Chondrocyte (in vitro differentiated cells): ENCODE measurements around the gene TST. TPM values are rescaled to one million over a fixed set of nuclear protein-coding genes. Genes with fewer than 3 reads are reported as not detected.

Experiments
- DNase-seq: peaks from one replicate; pipeline ENCODE4 v3.0.0; 2021; ENCODE audit warnings: mixed read lengths, low spot score
- H3K27ac Mint-ChIP-seq: one replicate; pipeline ENCODE4 v1.8.0; 2021; ENCODE audit warnings: mild to moderate bottlenecking, moderate library complexity, mixed read lengths; ENCODE audit not compliant: unreplicated experiment
- H3K27me3 Mint-ChIP-seq: 2 replicates; pipeline ENCODE4 v1.8.0; 2021; ENCODE audit warnings: low read depth, mixed read lengths
- H3K36me3 Mint-ChIP-seq: 2 replicates; pipeline ENCODE4 v1.8.0; 2021; ENCODE audit warnings: low read depth, mixed read lengths
- H3K4me1 Mint-ChIP-seq: 2 replicates; pipeline ENCODE4 v1.8.0; 2021; ENCODE audit warnings: low read depth, mild to moderate bottlenecking, mixed read lengths
- H3K4me3 Mint-ChIP-seq: one replicate; pipeline ENCODE4 v1.8.0; 2021; ENCODE audit warnings: mild to moderate bottlenecking, moderate library complexity, mixed read lengths; ENCODE audit not compliant: unreplicated experiment
- H3K9me3 Mint-ChIP-seq: 2 replicates; pipeline ENCODE4 v1.8.0; 2021; ENCODE audit warnings: low read depth, mixed read lengths
- CTCF ChIP-seq: fragments of 200-600 bp; sonication (generic); IDR thresholded peaks from 2 replicates; pipeline ENCODE4 v1.5.0; 2021; ENCODE audit warnings: antibody characterized with exemption, mild to moderate bottlenecking, moderate library complexity
- total RNA-seq: library from RNA; stranded (reverse); gene quantifications from 3 replicates; pipeline ENCODE4 v1.2.1, GENCODE V29; 2021

Gene TST
- total RNA-seq, 1 donor from 2014 or later, result 24.9 TPM

DNA sequence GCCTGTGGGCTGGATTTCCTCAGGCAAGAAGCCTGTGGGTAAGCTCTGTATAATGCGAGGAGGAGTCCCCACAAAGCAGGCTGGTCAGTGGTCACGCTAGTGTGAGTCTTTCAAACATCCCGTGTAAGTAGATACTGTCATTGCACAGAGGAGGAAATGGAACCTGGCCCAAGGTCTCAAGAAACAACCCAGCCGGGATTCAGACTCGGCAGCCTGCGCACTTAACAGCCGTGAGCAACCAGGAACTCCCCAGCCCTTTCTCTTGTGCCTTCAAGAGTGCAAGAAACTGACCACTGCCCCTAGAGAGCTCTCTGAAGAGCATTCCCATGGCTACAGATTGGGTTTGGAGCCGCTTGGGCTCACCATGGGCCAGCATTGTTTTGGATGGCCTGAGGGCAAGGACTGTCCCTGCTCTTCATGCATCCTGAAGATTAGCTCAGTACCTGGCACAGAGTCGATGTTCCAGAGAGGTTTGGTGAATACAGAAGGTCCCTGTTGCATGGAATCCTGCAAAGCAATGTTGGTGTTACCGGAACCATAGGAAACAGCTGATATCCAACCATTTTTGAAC is 6.3 kb upstream of the TST start:
- Mint-ChIP-seq H3K9me3 (no peaks in the 10 kb centered on the region), H3K27me3 (no peaks in the 10 kb centered on the region), H3K4me3 (no peak overlapping the region), H3K4me1 (peaks cover 11% of the 10 kb centered on the region), H3K36me3 (peaks cover 13% of the 10 kb centered on the region), H3K27ac (no peak overlapping the region)
- DNase-seq, result no peak
- no peak for TF ChIP-seq CTCF

DNA sequence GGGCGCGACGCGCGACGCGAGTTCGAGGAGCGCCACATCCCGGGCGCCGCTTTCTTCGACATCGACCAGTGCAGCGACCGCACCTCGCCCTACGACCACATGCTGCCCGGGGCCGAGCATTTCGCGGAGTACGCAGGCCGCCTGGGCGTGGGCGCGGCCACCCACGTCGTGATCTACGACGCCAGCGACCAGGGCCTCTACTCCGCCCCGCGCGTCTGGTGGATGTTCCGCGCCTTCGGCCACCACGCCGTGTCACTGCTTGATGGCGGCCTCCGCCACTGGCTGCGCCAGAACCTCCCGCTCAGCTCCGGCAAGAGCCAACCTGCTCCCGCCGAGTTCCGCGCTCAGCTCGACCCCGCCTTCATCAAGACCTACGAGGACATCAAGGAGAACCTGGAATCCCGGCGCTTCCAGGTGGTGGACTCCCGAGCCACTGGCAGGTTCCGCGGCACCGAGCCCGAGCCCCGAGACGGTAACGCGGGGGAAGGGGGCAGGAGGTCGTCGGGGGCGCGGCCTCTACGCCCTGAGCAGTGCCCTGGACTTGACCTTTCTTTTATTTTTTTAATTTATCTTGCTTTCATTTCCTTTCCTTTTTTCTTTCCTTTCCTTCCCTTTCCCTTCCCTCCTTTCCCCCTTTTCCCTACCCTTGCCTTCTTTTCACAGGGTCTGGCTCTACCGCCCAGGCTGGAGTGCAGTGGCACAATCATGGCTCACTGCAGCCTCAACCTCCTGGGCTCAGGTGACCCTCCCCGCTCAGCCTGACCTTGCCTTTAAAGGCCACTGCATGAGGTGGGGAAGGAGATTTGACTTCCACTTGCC is 5.3 kb upstream of the TST start:
- Mint-ChIP-seq H3K36me3 (peaks cover 13% of the 10 kb centered on the region), H3K4me3 (no peak overlapping the region), H3K27me3 (no peaks in the 10 kb centered on the region), H3K4me1 (peaks cover 16% of the 10 kb centered on the region), H3K9me3 (no peaks in the 10 kb centered on the region), H3K27ac (no peak overlapping the region)
- no peak for DNase-seq
- no peak for TF ChIP-seq CTCF

- H3K27me3 Mint-ChIP-seq, result no peaks in the 10 kb centered on the region
- no peaks in the 10 kb centered on the region for H3K9me3 Mint-ChIP-seq
- H3K27ac Mint-ChIP-seq, result no peak overlapping the region
- H3K36me3 Mint-ChIP-seq, result peaks cover 10% of the 10 kb centered on the region
- H3K4me1 Mint-ChIP-seq, result peaks cover 16% of the 10 kb centered on the region
- H3K4me3 Mint-ChIP-seq, result no peak overlapping the region
- DNase-seq, result no peak
- no peak for TF ChIP-seq CTCF
These were observed 4.6 kb upstream of the TST start for GRCh38 chr22:37023743-37024338.

GRCh38 chr22:37022483-37023337 is 3.5 kb upstream of the TST start:
- no peak for DNase-seq
- Mint-ChIP-seq H3K4me3 (no peak overlapping the region), H3K9me3 (no peaks in the 10 kb centered on the region), H3K36me3 (peaks cover 8% of the 10 kb centered on the region), H3K27ac (no peak overlapping the region), H3K4me1 (peaks cover 20% of the 10 kb centered on the region), H3K27me3 (no peaks in the 10 kb centered on the region)
- TF ChIP-seq CTCF, result no peak
